Aorta (tissue), 5 donors: ENCODE data around the gene RAP1GAP. TPM values are rescaled to one million over a fixed set of nuclear protein-coding genes. Genes with fewer than 3 reads are reported as not detected.

Experiments used
- ATAC-seq: fragments of 200-7000 bp; cut with Tn5 transposase; one replicate; pipeline ENCODE4 v1.9.1; 2022; ENCODE audit warnings: moderate library complexity; ENCODE audit not compliant: low FRiP score
- DNase-seq, 2 donors: peaks; one replicate each; pipeline ENCODE4 v3.0.0-alpha.2; 2020
- H3K27ac ChIP-seq, 2 donors: one replicate each; pipeline ENCODE4 v1.5.1; 2013; ENCODE audit warnings: low read length in 2 of 2, mild to moderate bottlenecking in 2 of 2, moderate library complexity in 2 of 2, control low read depth in 1 of 2, inconsistent platforms in 1 of 2, low read depth in 1 of 2
- H3K27me3 ChIP-seq, 2 donors: one replicate each; pipeline ENCODE4 v1.6.1; 2013; ENCODE audit warnings: control low read depth in 1 of 2, low read length in 1 of 2, mild to moderate bottlenecking in 1 of 2, moderate library complexity in 1 of 2; ENCODE audit not compliant: insufficient read depth in 2 of 2, control insufficient read depth in 1 of 2
- H3K36me3 ChIP-seq, 2 donors: one replicate each; pipeline ENCODE4 v1.6.1; 2013; ENCODE audit warnings: control low read depth in 1 of 2, low read length in 1 of 2, mild to moderate bottlenecking in 1 of 2; ENCODE audit not compliant: insufficient read depth in 2 of 2, control insufficient read depth in 1 of 2
- H3K4me1 ChIP-seq, 2 donors: one replicate each; pipeline ENCODE4 v1.6.1; 2013; ENCODE audit warnings: low read length in 2 of 2, control low read depth in 1 of 2, mild to moderate bottlenecking in 1 of 2, moderate library complexity in 1 of 2; ENCODE audit not compliant: insufficient read depth in 2 of 2, control insufficient read depth in 1 of 2
- H3K4me3 ChIP-seq, 2 donors: one replicate each; pipeline ENCODE4 v1.5.1; 2013; ENCODE audit warnings: low read length in 2 of 2, control low read depth in 1 of 2, mild to moderate bottlenecking in 1 of 2
- H3K9me3 ChIP-seq: one replicate; pipeline ENCODE4 v1.6.1; 2013; ENCODE audit warnings: mild to moderate bottlenecking, low read length; ENCODE audit not compliant: control insufficient read depth
- WGBS, 2 donors: extraction: QIAGEN DNeasy Blood & Tissue Kit; methylation state at CpG; one replicate each; pipeline ENCODE4 v1.1.7; 2013; 5-methylcytosine and 5-hydroxymethylcytosine counted together
- intact Hi-C, 2 donors: fragments of 100-400 bp; cut with DNase I; formaldehyde crosslinking; loops; one replicate each; pipeline versions ENCODE4 v1.14.2 to v1.15.0; 2022
- polyA plus RNA-seq, 2 donors: library from polyadenylated mRNA; stranded (reverse); fragments of 200-250 nt; gene quantifications; one replicate each; pipeline ENCODE4 v1.2.3, GENCODE V29; 2013
- total RNA-seq, 2 donors: library from RNA; stranded (reverse); fragmentation: NEBNext Ultra II Directional; extraction: Animal tissue kit (Norgen Biotek cat#: 25700); gene quantifications; one replicate each; pipeline ENCODE4 v1.2.1, GENCODE V29; 2021
- donor health status: healthy with polysubstance abuse.
- donor health status: Bipolar disorder and iron deficiency.
- donor health status: DM: no; HTN: no; CAD: no.
- donor health status: DM: no; HTN: no; CAD: no.
- donor health status: DM: yes; HTN: yes; CAD: no.

RAP1GAP gene
- total and polyA plus RNA-seq, 4 donors: 0.33 to 4.9 (median 0.71) TPM

DNA sequence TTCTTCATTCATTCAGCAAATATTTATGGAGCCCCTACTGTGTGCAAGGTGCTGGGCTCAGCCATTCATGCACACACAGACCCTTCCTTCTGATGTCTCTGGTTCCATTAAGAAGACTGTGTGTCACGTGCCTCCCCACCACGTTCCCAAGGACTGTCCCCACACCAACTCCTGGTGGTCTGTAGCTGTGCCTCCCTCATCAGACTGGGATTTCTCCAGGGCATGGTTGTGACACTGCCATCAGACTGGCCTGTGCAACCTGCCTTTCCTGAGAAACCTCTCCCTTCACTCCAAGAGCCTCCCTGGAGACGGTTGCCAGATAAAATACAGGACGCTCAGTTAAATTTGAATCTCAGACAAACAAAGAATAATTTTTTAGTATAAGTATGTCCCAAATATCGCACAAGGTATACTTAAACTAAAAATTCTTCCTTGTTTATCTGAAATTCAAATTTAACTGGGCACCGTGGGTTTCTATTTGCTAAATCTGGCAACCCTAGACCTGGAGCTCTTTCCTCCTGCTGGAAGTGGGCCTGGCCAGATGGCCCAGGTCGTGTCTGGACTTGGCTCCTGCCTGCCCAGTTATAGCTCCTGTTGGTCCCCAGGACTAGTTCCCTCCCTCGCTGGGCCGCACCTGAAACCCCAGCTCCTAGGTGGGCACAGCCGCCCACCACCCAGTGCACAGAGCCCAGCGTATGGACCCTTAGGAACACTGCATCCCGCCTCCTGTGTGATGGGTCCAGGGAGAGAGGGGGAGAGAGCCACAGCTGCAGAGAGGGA lies 76.9 kb downstream of the RAP1GAP start:
- Histone ChIP-seq H3K9me3 (no peaks in the 10 kb centered on the region), H3K27me3 (no peaks in the 10 kb centered on the region), H3K4me1 (no peaks in the 10 kb centered on the region), H3K27ac (no peak overlapping the region), H3K4me3 (no peak overlapping the region), H3K36me3 (no peaks in the 10 kb centered on the region)
- intact Hi-C loops: no loop called here
- ATAC-seq (no peak), DNase-seq (no peak)
- 80 to 81% methylated on average over 12 of the region's 12 CpGs for WGBS, 2 donors

DNA sequence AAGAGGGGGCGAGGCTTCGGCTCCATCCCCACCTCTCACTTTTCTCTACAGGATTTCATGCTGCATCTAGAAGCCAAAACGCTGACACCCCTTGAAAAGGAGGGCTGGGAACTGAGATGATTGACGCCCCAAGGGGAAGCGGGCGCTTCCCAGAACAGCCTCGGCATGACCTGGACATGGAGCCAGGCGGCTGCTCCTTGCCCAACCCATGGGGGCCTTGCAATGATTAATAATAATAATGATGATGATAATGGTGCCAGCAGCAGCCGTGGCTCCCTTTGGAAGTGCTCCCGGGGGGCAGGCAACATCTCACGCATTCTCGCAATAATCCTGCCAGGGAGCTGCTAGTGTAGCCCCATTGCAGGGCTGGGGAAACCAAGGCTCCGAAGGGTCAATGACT lies 78.2 kb downstream of the RAP1GAP start:
- ATAC-seq (no peak), DNase-seq (no peak)
- Histone ChIP-seq H3K27me3 (no peaks in the 10 kb centered on the region), H3K36me3 (no peaks in the 10 kb centered on the region), H3K4me1 (no peaks in the 10 kb centered on the region), H3K9me3 (no peaks in the 10 kb centered on the region), H3K4me3 (no peak overlapping the region), H3K27ac (no peak overlapping the region)
- WGBS, 2 donors: 62 to 65% methylated on average over 13 of the region's 13 CpGs
- intact Hi-C loops: no loop called here

DNA sequence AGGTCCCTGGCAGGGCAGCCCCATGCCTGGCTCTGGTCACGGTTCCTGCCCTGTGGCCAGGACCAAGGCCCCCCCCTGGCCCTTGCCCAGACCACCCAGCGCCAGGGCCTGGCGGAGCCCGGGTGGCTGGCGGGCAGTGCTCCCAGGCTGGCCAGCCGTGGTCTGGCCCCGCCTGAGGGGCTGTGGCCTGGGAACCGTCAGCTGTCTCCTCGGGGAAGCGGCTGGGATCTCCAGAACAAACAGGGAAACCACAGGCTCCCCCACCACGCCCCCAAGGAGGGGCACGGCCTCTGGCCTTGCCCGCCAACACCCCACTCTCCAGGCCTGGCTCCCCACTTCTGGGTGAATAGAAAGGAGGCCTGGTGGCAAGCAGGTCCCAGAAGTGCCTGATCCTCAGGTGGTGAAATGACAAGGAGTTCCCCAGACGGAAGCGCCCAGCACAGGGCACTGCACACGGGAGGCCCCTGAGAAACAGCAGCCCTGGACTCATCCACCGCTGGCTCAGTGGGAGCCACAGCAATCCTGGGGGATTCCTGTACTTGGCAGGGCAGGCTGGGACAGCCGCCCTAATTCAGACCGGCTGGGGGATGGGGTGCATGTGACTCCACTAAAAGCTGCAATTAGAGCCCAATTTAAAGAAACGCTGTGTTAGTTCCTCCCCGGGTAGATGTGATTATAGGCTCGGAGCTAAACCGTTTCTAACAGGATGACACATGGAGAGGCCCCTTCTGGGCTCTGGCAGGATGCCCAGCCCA lies 78.9 kb downstream of the RAP1GAP start:
- H3K27ac ChIP-seq: no peak overlapping the region
- H3K27me3 ChIP-seq: no peaks in the 10 kb centered on the region
- intact Hi-C loops: no loop called here

DNA sequence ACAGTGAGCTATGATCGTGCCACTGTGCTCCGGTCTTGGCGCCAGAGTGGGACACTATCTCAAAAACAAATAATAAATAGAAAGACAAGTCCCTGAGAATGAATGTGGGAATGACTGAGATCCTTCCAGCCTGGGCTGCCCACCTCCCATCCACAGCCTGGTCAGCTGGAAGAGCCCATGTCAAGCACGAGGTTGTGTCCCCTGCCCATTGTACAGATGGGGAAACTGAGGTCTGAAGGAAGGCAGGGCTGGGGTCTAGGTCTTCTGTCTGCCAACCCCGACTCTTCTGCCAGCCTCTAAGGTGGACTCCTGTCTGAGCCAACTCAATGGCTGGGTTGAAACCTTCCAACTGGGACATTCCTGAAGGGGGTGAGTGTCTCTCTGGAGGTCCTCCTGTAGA lies 79.5 kb downstream of the RAP1GAP start:
- DNase-seq (no peak), ATAC-seq (no peak)
- H3K27me3 ChIP-seq: no peaks in the 10 kb centered on the region
- H3K27ac ChIP-seq: no peak overlapping the region
- no peaks in the 10 kb centered on the region for H3K36me3 ChIP-seq
- no peak overlapping the region for H3K4me3 ChIP-seq
- H3K9me3 ChIP-seq: no peaks in the 10 kb centered on the region
- no peaks in the 10 kb centered on the region for H3K4me1 ChIP-seq
- intact Hi-C loops: no loop called here
- 72 to 90% methylated on average over 5 of the region's 5 CpGs for WGBS, 2 donors

More for the DNA sequence above, 78.9 kb downstream of the RAP1GAP start:
- Histone ChIP-seq H3K9me3 (no peaks in the 10 kb centered on the region), H3K4me3 (no peak overlapping the region), H3K36me3 (no peaks in the 10 kb centered on the region), H3K4me1 (no peaks in the 10 kb centered on the region)
- ATAC-seq (peak; percentile 24), DNase-seq (no peak)
- WGBS, 2 donors: 17 to 23% methylated on average over 22 to 23 of the region's 23 CpGs

DNA sequence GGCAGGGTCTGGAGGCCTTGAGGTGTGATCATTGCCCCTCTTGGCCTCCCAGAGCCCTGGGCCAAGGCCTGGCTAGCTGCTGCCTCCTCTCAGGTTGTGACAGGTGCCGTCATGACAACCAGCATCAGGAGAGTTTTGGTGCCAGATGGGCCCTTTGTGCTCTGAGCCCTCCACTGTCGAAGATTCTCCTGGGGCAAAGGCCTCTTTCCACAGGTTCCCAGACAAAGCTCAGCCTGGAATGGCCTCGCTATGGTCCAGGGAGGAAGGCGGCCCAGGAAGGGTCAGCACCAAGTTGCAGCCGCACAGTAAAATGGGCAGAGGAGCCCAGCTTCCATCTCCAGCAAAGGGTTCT lies 81.6 kb downstream of the RAP1GAP start:
- no peak overlapping the region for H3K4me3 ChIP-seq
- WGBS, 2 donors: 96 to 97% methylated on average over 5 of the region's 5 CpGs
- ATAC-seq: no peak
- no peaks in the 10 kb centered on the region for H3K27me3 ChIP-seq
- H3K27ac ChIP-seq: no peak overlapping the region
- no peaks in the 10 kb centered on the region for H3K4me1 ChIP-seq
- H3K36me3 ChIP-seq: no peaks in the 10 kb centered on the region
- intact Hi-C loops: no loop called here
- peaks cover 1% of the 10 kb centered on the region for H3K9me3 ChIP-seq
- no peak for DNase-seq

DNA sequence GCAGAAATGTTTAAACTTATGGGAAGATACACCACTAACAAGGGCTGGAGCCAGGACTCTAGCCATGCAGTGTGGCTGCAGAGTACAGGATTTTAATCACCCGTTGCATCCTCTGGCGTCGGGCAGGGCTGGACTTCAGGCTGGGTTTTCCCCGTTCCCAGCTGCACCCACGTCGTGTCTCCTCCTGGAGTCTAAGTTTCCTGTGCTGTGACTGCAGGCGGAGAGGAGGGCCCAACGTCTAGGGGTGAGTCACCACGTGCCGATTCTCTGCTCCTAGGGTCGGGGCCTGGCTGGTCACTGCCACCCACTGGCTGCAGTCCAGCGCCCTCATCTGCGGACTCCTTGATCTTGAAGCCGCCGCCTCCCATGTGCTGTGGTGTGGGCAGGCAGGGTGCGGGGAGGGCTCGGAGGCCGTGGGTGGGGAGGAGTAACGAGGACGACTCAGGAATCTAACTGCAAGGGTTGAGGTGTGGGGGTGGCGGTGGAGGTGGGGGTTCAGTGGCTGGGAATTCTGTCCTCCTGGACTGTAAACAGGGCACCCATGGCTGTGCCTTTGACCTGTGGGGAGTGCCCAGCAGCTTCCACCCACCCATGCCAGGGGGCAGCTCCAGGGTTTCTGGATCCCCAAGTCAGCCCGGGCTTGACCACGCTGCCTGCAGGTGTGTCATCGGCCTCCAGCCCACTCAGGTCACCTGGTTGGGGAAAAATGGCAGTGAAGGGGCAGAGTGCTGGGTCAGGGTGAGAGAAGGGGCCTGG lies 82.1 kb downstream of the RAP1GAP start:
- Histone ChIP-seq H3K9me3 (peaks cover 1% of the 10 kb centered on the region), H3K4me3 (no peak overlapping the region), H3K27ac (no peak overlapping the region), H3K27me3 (no peaks in the 10 kb centered on the region), H3K36me3 (no peaks in the 10 kb centered on the region), H3K4me1 (no peaks in the 10 kb centered on the region)
- 24 to 25% methylated on average over 24 of the region's 24 CpGs for WGBS, 2 donors
- peak; percentile 77 to 88 for DNase-seq
- intact Hi-C loops: no loop called here
- peak; percentile 44 for ATAC-seq

DNA sequence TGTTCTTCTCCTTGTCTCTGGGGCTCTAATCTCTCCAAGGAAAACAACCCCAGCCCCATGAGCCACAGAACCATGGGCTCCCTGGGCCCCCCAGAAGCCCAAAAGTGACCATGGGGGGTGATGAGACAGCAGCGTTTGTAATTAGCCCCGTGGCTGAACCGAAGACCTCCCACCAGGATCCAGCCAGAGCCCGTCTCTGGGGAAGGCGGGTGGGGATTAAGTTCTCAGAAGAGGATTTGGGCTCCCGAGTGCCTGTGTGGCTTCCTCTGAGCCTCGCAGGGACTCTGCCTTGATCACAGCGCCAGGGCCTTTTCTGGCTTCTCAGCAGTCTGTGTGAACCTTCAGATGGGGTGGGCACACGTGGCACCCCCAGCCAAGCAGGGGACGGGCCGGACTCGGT lies 82.9 kb downstream of the RAP1GAP start:
- Histone ChIP-seq H3K4me1 (no peaks in the 10 kb centered on the region), H3K27me3 (no peaks in the 10 kb centered on the region), H3K9me3 (peaks cover 1% of the 10 kb centered on the region), H3K36me3 (no peaks in the 10 kb centered on the region), H3K4me3 (no peak overlapping the region), H3K27ac (no peak overlapping the region)
- intact Hi-C loops: no loop called here
- DNase-seq (no peak), ATAC-seq (no peak)
- WGBS, 2 donors: 55 to 56% methylated on average over 12 of the region's 12 CpGs

DNA sequence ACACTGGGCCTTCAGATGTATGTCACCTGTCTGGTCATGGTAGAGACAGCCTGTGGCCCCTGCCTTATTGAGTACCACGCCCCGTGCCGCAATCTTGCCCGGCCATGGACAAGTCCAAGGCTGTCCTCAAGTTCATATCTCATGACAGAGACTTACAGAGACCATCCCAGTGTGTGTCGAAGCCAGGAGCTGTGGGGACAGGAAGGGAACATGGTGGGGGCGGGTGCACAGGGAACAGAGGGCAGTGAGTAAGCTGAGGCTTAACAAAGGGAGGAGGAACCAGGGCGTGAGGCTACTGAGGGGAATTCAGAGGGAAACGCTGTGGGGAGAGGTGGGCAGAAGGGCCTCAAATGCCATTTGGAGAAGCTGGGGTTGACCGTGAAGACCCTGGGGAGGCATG lies 84.1 kb downstream of the RAP1GAP start:
- WGBS, 2 donors: 83 to 89% methylated on average over 9 of the region's 9 CpGs
- Histone ChIP-seq H3K9me3 (peaks cover 1% of the 10 kb centered on the region), H3K4me1 (no peaks in the 10 kb centered on the region), H3K27me3 (no peaks in the 10 kb centered on the region), H3K36me3 (no peaks in the 10 kb centered on the region), H3K27ac (no peak overlapping the region), H3K4me3 (no peak overlapping the region)
- DNase-seq (no peak), ATAC-seq (no peak)
- intact Hi-C loops: no loop called here
